Naive B cell (primary cell): ENCODE results near the gene CBFA2T3. TPM values are rescaled to one million over a fixed set of nuclear protein-coding genes. Genes with fewer than 3 reads are reported as not detected.

Experiments
- ATAC-seq, 2 donors: fragments of 150-1000 bp; cut with Tn5 transposase; 2 replicates each; pipeline ENCODE4 v1.10.0; 2021; ENCODE audit warnings: low read depth in 2 of 2, mild to moderate bottlenecking in 2 of 2, moderate library complexity in 2 of 2
- DNase-seq: peaks from one replicate; pipeline ENCODE4 v3.0.0; 2022
- H3K27ac Mint-ChIP-seq, 6 donors: one replicate each; pipeline ENCODE4 v1.8.0; 2020 to 2022; ENCODE audit warnings: mild to moderate bottlenecking in 6 of 6, mixed read lengths in 6 of 6, moderate library complexity in 5 of 6, inconsistent platforms in 2 of 6
- H3K27me3 Mint-ChIP-seq, 3 donors: one replicate each; pipeline ENCODE4 v1.8.0; 2021 to 2022; ENCODE audit warnings: mixed read lengths in 3 of 3, mild to moderate bottlenecking in 1 of 3
- H3K36me3 Mint-ChIP-seq, 2 donors: one replicate each; pipeline ENCODE4 v1.8.0; 2020 to 2022; ENCODE audit warnings: mixed read lengths in 2 of 2, inconsistent platforms in 1 of 2, mild to moderate bottlenecking in 1 of 2
- H3K4me1 Mint-ChIP-seq, 3 donors: one replicate each; pipeline ENCODE4 v1.8.0; 2020 to 2022; ENCODE audit warnings: mixed read lengths in 3 of 3, inconsistent platforms in 1 of 3, mild to moderate bottlenecking in 1 of 3, moderate library complexity in 1 of 3
- H3K4me3 Mint-ChIP-seq, 8 donors: one replicate each; pipeline ENCODE4 v1.8.0; 2020 to 2022; ENCODE audit warnings: mild to moderate bottlenecking in 8 of 8, mixed read lengths in 8 of 8, moderate library complexity in 8 of 8, inconsistent platforms in 2 of 8
- H3K9me3 Mint-ChIP-seq, 7 donors: one replicate each; pipeline ENCODE4 v1.8.0; 2020 to 2022; ENCODE audit warnings: mixed read lengths in 7 of 7, mild to moderate bottlenecking in 5 of 7, inconsistent platforms in 2 of 7, moderate library complexity in 1 of 7
- polyA plus RNA-seq, 6 donors: library from polyadenylated mRNA; unstranded; fragments of 300-500 nt; fragmentation: Illumina TruSeq; gene quantifications; one replicate each; pipeline ENCODE4 v1.2.3, GENCODE V29; 2021; ENCODE audit warnings: low read depth in 6 of 6

CBFA2T3 gene
- polyA plus RNA-seq, 6 donors from 2014 or later, result 0.14 to 19.0 (median 10.0) TPM

- DNase-seq (no peak), ATAC-seq (no peak)
- no peak overlapping the region for H3K4me3 Mint-ChIP-seq
- H3K36me3 Mint-ChIP-seq, result no peaks in the 10 kb centered on the region
- peaks cover 21 to 36% (median 30%) of the 10 kb centered on the region in 3 donors for H3K4me1 Mint-ChIP-seq
- no peaks in the 10 kb centered on the region for H3K27me3 Mint-ChIP-seq
- H3K9me3 Mint-ChIP-seq, result no peaks in the 10 kb centered on the region
- H3K27ac Mint-ChIP-seq, result peak overlapping the region in 2 of 6 donors; percentile 30 to 77
Observed at GRCh38 chr16:88928405-88929090, 48.5 kb downstream of the CBFA2T3 start.

GRCh38 chr16:88927661-88928060 is 49.3 kb downstream of the CBFA2T3 start:
- H3K4me3 Mint-ChIP-seq, result no peak overlapping the region
- H3K4me1 Mint-ChIP-seq, result peaks cover 29 to 45% (median 33%) of the 10 kb centered on the region in 3 donors
- H3K27ac Mint-ChIP-seq, result no peak overlapping the region
- no peaks in the 10 kb centered on the region for H3K9me3 Mint-ChIP-seq
- no peaks in the 10 kb centered on the region for H3K27me3 Mint-ChIP-seq
- no peaks in the 10 kb centered on the region for H3K36me3 Mint-ChIP-seq
- DNase-seq (no peak), ATAC-seq (no peak)

- no peak for DNase-seq
- Mint-ChIP-seq H3K9me3 (no peaks in the 10 kb centered on the region), H3K4me1 (peaks cover 33 to 51% (median 35%) of the 10 kb centered on the region in 3 donors), H3K4me3 (peak overlapping the region in 2 of 8 donors; percentile 16), H3K36me3 (no peaks in the 10 kb centered on the region), H3K27ac (peak overlapping the region in 1 of 6 donors; percentile 70), H3K27me3 (no peaks in the 10 kb centered on the region)
- no peak for ATAC-seq
Observed at GRCh38 chr16:88927010-88927409, 50.0 kb downstream of the CBFA2T3 start.

- peaks cover 37 to 55% (median 39%) of the 10 kb centered on the region in 3 donors for H3K4me1 Mint-ChIP-seq
- no peaks in the 10 kb centered on the region for H3K9me3 Mint-ChIP-seq
- peak overlapping the region in 4 of 8 donors; percentile 15 to 62 (median 16) for H3K4me3 Mint-ChIP-seq
- no peaks in the 10 kb centered on the region for H3K27me3 Mint-ChIP-seq
- peak overlapping the region in 1 of 6 donors; percentile 70 for H3K27ac Mint-ChIP-seq
- H3K36me3 Mint-ChIP-seq, result no peaks in the 10 kb centered on the region
- DNase-seq (no peak), ATAC-seq (no peak)
Observed at GRCh38 chr16:88926374-88926990, 50.5 kb downstream of the CBFA2T3 start.

- H3K36me3 Mint-ChIP-seq, result no peaks in the 10 kb centered on the region
- H3K4me1 Mint-ChIP-seq, result peaks cover 39 to 57% (median 40%) of the 10 kb centered on the region in 3 donors
- no peaks in the 10 kb centered on the region for H3K9me3 Mint-ChIP-seq
- H3K27ac Mint-ChIP-seq, result peak overlapping the region in 4 of 6 donors; percentile 22 to 83 (median 48)
- DNase-seq, result no peak
- H3K27me3 Mint-ChIP-seq, result no peaks in the 10 kb centered on the region
- peak overlapping the region in 6 of 8 donors; percentile 3 to 75 (median 39) for H3K4me3 Mint-ChIP-seq
- no peak for ATAC-seq
Observed at GRCh38 chr16:88925540-88925887, 51.5 kb downstream of the CBFA2T3 start.

- peaks cover 36 to 52% (median 39%) of the 10 kb centered on the region in 3 donors for H3K4me1 Mint-ChIP-seq
- no peaks in the 10 kb centered on the region for H3K36me3 Mint-ChIP-seq
- ATAC-seq (peak; percentile 63 to 67), DNase-seq (peak; percentile 70)
- peak overlapping the region in 4 of 6 donors; percentile 22 to 83 (median 62) for H3K27ac Mint-ChIP-seq
- H3K27me3 Mint-ChIP-seq, result no peaks in the 10 kb centered on the region
- H3K4me3 Mint-ChIP-seq, result peak overlapping the region in 7 of 8 donors; percentile 12 to 75 (median 36)
- no peaks in the 10 kb centered on the region for H3K9me3 Mint-ChIP-seq
Observed at GRCh38 chr16:88924834-88925539, 52.0 kb downstream of the CBFA2T3 start.

GRCh38 chr16:88923926-88924833 is 52.8 kb downstream of the CBFA2T3 start:
- no peaks in the 10 kb centered on the region for H3K36me3 Mint-ChIP-seq
- H3K4me1 Mint-ChIP-seq, result peaks cover 39 to 59% (median 47%) of the 10 kb centered on the region in 3 donors
- no peak for DNase-seq
- H3K27ac Mint-ChIP-seq, result peak overlapping the region in 4 of 6 donors; percentile 52 to 78 (median 64)
- no peaks in the 10 kb centered on the region for H3K9me3 Mint-ChIP-seq
- H3K27me3 Mint-ChIP-seq, result no peaks in the 10 kb centered on the region
- ATAC-seq, result no peak
- H3K4me3 Mint-ChIP-seq, result peak overlapping the region in 5 of 8 donors; percentile 22 to 75 (median 69)

- Mint-ChIP-seq H3K36me3 (no peaks in the 10 kb centered on the region), H3K9me3 (no peaks in the 10 kb centered on the region), H3K27ac (peak overlapping the region in 3 of 6 donors; percentile 37 to 78 (median 66)), H3K4me3 (peak overlapping the region in 7 of 8 donors; percentile 15 to 75 (median 42)), H3K27me3 (no peaks in the 10 kb centered on the region), H3K4me1 (peaks cover 39 to 65% (median 53%) of the 10 kb centered on the region in 3 donors)
- DNase-seq, result no peak
- no peak for ATAC-seq
Observed at GRCh38 chr16:88923450-88923849, 53.6 kb downstream of the CBFA2T3 start.

- no peaks in the 10 kb centered on the region for H3K36me3 Mint-ChIP-seq
- peaks cover 39 to 65% (median 53%) of the 10 kb centered on the region in 3 donors for H3K4me1 Mint-ChIP-seq
- DNase-seq, result no peak
- no peaks in the 10 kb centered on the region for H3K27me3 Mint-ChIP-seq
- no peak for ATAC-seq
- H3K9me3 Mint-ChIP-seq, result no peaks in the 10 kb centered on the region
- H3K4me3 Mint-ChIP-seq, result peak overlapping the region in 5 of 8 donors; percentile 6 to 75 (median 62)
- H3K27ac Mint-ChIP-seq, result peak overlapping the region in 5 of 6 donors; percentile 41 to 90 (median 66)
Observed at GRCh38 chr16:88922826-88923410, 54.1 kb downstream of the CBFA2T3 start.

GRCh38 chr16:88922114-88922825 is 54.7 kb downstream of the CBFA2T3 start:
- no peak for DNase-seq
- no peak for ATAC-seq
- H3K36me3 Mint-ChIP-seq, result no peaks in the 10 kb centered on the region
- peak overlapping the region in 7 of 8 donors; percentile 15 to 83 (median 62) for H3K4me3 Mint-ChIP-seq
- no peaks in the 10 kb centered on the region for H3K27me3 Mint-ChIP-seq
- H3K4me1 Mint-ChIP-seq, result peaks cover 42 to 72% (median 57%) of the 10 kb centered on the region in 3 donors
- H3K9me3 Mint-ChIP-seq, result no peaks in the 10 kb centered on the region
- peak overlapping the region in 5 of 6 donors; percentile 69 to 98 (median 90) for H3K27ac Mint-ChIP-seq

- ATAC-seq (peak; percentile 27 to 30), DNase-seq (peak; percentile 76)
- Mint-ChIP-seq H3K4me1 (peaks cover 44 to 78% (median 54%) of the 10 kb centered on the region in 3 donors), H3K36me3 (no peaks in the 10 kb centered on the region), H3K4me3 (peak overlapping the region; percentile 15 to 83 (median 67)), H3K27ac (peak overlapping the region in 5 of 6 donors; percentile 38 to 98 (median 90)), H3K9me3 (no peaks in the 10 kb centered on the region), H3K27me3 (no peaks in the 10 kb centered on the region)
Observed at GRCh38 chr16:88921591-88921990, 55.4 kb downstream of the CBFA2T3 start.
